HepG2 (cell line): Measurements from ENCODE around the gene OR2K2.

Experiments used
- CTCF ChIP-seq: sonication (generic); formaldehyde crosslinking; IDR thresholded peaks from 2 replicates; pipeline ENCODE4 v1.5.0; 2020; ENCODE audit warnings: mild to moderate bottlenecking, missing genetic modification reagents, moderate library complexity
- EZH2 ChIP-seq: conservative IDR thresholded peaks from 2 replicates; pipeline ENCODE4 v1.6.1; 2012; ENCODE audit warnings: mild to moderate bottlenecking, low read depth, low read length, moderate library complexity
- FOXA1 ChIP-seq, 2 experiments: fragments of 450-650 bp in 1 of 2; sonication (generic) in 1 of 2; formaldehyde crosslinking in 1 of 2; IDR thresholded peaks; 2 replicates each; pipeline versions ENCODE4 v1.4.0 to v1.6.1; 2016 to 2020; ENCODE audit warnings: missing genetic modification reagents in 1 of 2
- HNRNPH1 ChIP-seq: fragments of 200-400 bp; formaldehyde crosslinking; optimal IDR thresholded peaks from 2 replicates; pipeline ENCODE3; 2017; ENCODE audit warnings: mild to moderate bottlenecking, low read depth, low read length
- MYC ChIP-seq: sonication (generic); formaldehyde crosslinking; IDR thresholded peaks from 2 replicates; pipeline ENCODE4 v1.9.0; 2021; ENCODE audit warnings: missing genetic modification reagents, borderline replicate concordance
- POLR2A ChIP-seq, 2 experiments: IDR thresholded peaks; 2 replicates each; pipeline ENCODE4 v1.6.1; 2011; ENCODE audit warnings: low read depth in 2 of 2, low read length in 2 of 2, mild to moderate bottlenecking in 1 of 2, moderate library complexity in 1 of 2; ENCODE audit not compliant: insufficient read depth in 1 of 2
- RFX5 ChIP-seq: IDR thresholded peaks from 2 replicates; pipeline ENCODE4 v1.6.1; 2011; ENCODE audit warnings: low read depth, low read length, improper control_type of control experiment
- STAT5B ChIP-seq: sonication (generic); formaldehyde crosslinking; IDR thresholded peaks from 2 replicates; pipeline ENCODE4 v1.4.0; 2020; ENCODE audit warnings: missing genetic modification reagents
- TEAD2 ChIP-seq: sonication (generic); formaldehyde crosslinking; IDR thresholded peaks from 2 replicates; pipeline ENCODE4 v1.9.0; 2021; ENCODE audit warnings: missing genetic modification reagents
- ZFP41 ChIP-seq: sonication (generic); formaldehyde crosslinking; IDR thresholded peaks from 2 replicates; pipeline ENCODE4 v1.4.0; 2020; ENCODE audit warnings: mild to moderate bottlenecking, missing genetic modification reagents, borderline replicate concordance
- ZNF460 ChIP-seq: sonication (generic); formaldehyde crosslinking; IDR thresholded peaks from 2 replicates; pipeline ENCODE4 v1.5.1; 2020; ENCODE audit warnings: missing genetic modification reagents, mild to moderate bottlenecking, borderline replicate concordance
- ZNF629 ChIP-seq: sonication (generic); formaldehyde crosslinking; conservative IDR thresholded peaks from 2 replicates; pipeline ENCODE4 v1.5.0; 2020; ENCODE audit warnings: missing genetic modification reagents

- TF ChIP-seq ZFP41 (no peak), HNRNPH1 (no peak), ZNF460 (CRISPR knock-in tag) (no peak), RFX5 (no peak), ZNF629 (CRISPR knock-in tag) (no peak), MYC (no peak), EZH2 (no peak), FOXA1 (IDR thresholded peaks at IDR 0.05) (no peak), FOXA1 (CRISPR knock-in tag; IDR thresholded peaks at IDR 0.05) (no peak), STAT5B (CRISPR knock-in tag) (no peak), CTCF (CRISPR knock-in tag) (no peak), POLR2A (IDR thresholded peaks at IDR 0.05; ENCODE audit: insufficient read depth in 1 of 2, low read depth in 2 of 2, low read length in 2 of 2) (no peak), TEAD2 (CRISPR knock-in tag) (no peak)
Observed at GRCh38 chr9:111330124-111330523, at the start of gene OR2K2.
